Measurements from ENCODE around the gene ITLN1. TPM values are rescaled to one million over a fixed set of nuclear protein-coding genes. Genes with fewer than 3 reads are reported as not detected.
"Not testable (repeated sequence)": the region's sequence is repeated elsewhere in the genome, so short reads cannot be mapped to it uniquely, and the experiment has no call there.

The ITLN1 gene
- total RNA-seq, 2 experiments from 2014 or later: not detected

DNA sequence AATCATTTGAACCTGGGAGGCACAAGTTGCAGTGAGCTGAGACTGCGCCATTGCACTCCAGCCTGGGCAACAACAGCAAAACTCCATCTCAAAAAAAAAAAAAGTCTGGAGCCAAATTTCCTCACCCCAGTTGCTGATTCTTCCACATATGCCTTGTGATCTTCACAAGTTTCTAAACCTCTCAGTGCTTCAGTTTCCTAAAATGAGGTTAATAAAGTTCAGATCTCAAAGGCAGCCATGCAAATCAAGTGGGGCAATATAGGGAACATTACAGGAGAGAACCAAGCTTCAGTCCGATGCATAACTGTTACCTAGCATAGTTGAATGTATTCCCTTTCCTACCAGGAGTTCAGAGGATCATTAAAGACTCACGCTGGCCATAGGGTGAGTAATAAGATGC, 4.8 kb downstream of the ITLN1 start:
- no peak for DNase-seq
- intact Hi-C loops (cut with micrococcal nuclease): no loop called here
- TF ChIP-seq, protein P1, sequence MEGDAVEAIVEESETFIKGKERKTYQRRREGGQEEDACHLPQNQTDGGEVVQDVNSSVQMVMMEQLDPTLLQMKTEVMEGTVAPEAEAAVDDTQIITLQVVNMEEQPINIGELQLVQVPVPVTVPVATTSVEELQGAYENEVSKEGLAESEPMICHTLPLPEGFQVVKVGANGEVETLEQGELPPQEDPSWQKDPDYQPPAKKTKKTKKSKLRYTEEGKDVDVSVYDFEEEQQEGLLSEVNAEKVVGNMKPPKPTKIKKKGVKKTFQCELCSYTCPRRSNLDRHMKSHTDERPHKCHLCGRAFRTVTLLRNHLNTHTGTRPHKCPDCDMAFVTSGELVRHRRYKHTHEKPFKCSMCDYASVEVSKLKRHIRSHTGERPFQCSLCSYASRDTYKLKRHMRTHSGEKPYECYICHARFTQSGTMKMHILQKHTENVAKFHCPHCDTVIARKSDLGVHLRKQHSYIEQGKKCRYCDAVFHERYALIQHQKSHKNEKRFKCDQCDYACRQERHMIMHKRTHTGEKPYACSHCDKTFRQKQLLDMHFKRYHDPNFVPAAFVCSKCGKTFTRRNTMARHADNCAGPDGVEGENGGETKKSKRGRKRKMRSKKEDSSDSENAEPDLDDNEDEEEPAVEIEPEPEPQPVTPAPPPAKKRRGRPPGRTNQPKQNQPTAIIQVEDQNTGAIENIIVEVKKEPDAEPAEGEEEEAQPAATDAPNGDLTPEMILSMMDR (IDR thresholded peaks at IDR 0.05): no peak
- CTCF ChIA-PET: interaction anchor here (0.8 to 8.5 kb wide), 5 partner anchors 10 to 75 kb away, joined by 3 to 104 read pairs (median 5); no protein-coding TSS in a partner anchor
- peaks cover 22% of the 10 kb centered on the region for H3K4me1 Mint-ChIP-seq (ENCODE audit: low read depth)
- ATAC-seq: no peak
- H3K9me3 Mint-ChIP-seq: no peaks in the 10 kb centered on the region
- H3K4me3 Mint-ChIP-seq: no peak overlapping the region
- H3K27ac Mint-ChIP-seq: no peak overlapping the region
- POLR2A ChIA-PET: interaction anchor here (0.9 kb wide), 1 partner anchor 98 kb away, joined by 3 read pairs; no protein-coding TSS in a partner anchor
- no peaks in the 10 kb centered on the region for H3K36me3 Mint-ChIP-seq (ENCODE audit: low read depth)
- H3K27me3 Mint-ChIP-seq: no peaks in the 10 kb centered on the region

DNA sequence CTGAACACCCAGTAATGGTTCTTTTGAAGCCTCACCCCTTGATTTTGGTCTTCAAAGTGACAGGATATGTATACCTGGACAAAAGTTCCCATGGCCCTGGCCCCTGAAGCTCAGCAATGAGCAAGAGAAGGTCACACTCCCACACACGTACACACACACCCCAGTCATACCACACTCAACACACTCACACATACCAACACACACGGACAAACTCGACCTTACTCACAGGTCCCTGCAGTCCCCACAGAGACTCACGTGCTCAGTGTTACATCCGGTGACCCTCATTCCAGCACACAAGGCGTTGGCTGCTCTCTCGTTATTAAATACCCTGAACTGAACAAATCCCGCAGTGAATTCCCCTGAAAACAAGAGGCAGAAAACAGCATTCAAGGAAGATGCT, 5.9 kb downstream of the ITLN1 start:
- H3K4me1 Mint-ChIP-seq (ENCODE audit: low read depth): peaks cover 30% of the 10 kb centered on the region
- peak; percentile 31 for ATAC-seq
- POLR2A ChIA-PET: no interaction called here
- no peaks in the 10 kb centered on the region for H3K27me3 Mint-ChIP-seq
- CTCF ChIA-PET: interaction anchor here (1.5 to 8.5 kb wide), 4 partner anchors 43 to 101 kb away, joined by 3 to 104 read pairs (median 16); no protein-coding TSS in a partner anchor
- no peak overlapping the region for H3K27ac Mint-ChIP-seq
- H3K4me3 Mint-ChIP-seq: no peak overlapping the region
- DNase-seq: peak; percentile 28
- intact Hi-C loops (cut with micrococcal nuclease): no loop called here
- H3K9me3 Mint-ChIP-seq: no peaks in the 10 kb centered on the region
- TF ChIP-seq, protein P1 (IDR thresholded peaks at IDR 0.05): no peak
- H3K36me3 Mint-ChIP-seq (ENCODE audit: low read depth): no peaks in the 10 kb centered on the region

DNA sequence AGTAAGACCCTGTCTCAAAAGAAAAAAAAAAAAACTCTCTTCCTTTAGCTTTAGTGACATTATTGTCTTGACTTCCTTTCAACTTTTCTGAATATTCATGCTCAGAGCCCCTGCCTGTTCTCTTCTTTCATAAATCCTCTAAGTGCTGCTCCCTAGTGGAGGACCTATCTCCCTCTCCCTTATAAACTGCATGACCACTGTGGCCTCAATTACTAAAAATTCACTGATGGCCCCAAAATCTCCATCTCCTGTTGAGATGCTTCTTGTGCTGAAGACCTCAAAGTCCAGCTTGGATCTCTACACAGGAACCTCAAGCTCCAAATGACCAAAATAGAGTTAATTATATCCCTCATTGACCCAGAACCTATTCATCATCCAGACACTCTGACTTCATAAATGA, 7.8 kb downstream of the ITLN1 start:
- peak overlapping the region; percentile 19 for H3K27ac Mint-ChIP-seq

DNA sequence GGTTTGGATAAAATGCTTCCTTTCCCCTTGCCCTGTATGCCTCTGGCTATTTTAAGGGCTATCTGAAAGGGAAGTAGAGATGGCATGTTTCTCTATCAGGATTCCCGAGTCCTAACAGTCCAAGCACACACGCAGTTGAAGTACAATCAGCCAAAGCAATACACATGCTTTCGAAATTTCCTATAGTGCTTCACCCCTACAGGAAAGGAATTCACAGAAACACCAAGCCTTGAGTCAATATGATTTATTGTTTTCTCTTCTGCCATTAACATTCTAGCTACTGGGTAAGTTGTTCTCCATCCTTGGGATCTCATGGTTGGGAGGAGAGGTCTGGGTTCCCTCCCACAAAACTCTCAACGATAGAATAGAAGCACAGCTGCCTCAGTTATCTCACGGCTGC, 8.7 kb downstream of the ITLN1 start:
- ATAC-seq: no peak
- CTCF ChIA-PET: interaction anchor here (1.0 to 8.5 kb wide), 13 partner anchors 9 to 195 kb away, joined by 3 to 104 read pairs (median 7); partner anchors contain the start of genes CD244, ITLN1 and ITLN2
- Mint-ChIP-seq H3K9me3 (no peaks in the 10 kb centered on the region), H3K4me3 (no peak overlapping the region), H3K36me3 (ENCODE audit: low read depth) (no peaks in the 10 kb centered on the region), H3K27me3 (no peaks in the 10 kb centered on the region), H3K4me1 (ENCODE audit: low read depth) (peaks cover 30% of the 10 kb centered on the region), H3K27ac (peak overlapping the region; percentile 9)
- POLR2A ChIA-PET: interaction anchor here (1.6 kb wide), 1 partner anchor 39 kb away, joined by 10 read pairs; no protein-coding TSS in a partner anchor
- no peak for DNase-seq
- intact Hi-C loops (cut with micrococcal nuclease): no loop called here
- TF ChIP-seq, protein P1 (IDR thresholded peaks at IDR 0.05): no peak

More for the DNA sequence above, 7.8 kb downstream of the ITLN1 start:
- no peaks in the 10 kb centered on the region for H3K27me3 Mint-ChIP-seq
- ATAC-seq: peak; percentile 80
- TF ChIP-seq, protein P1 (IDR thresholded peaks at IDR 0.05): peak; percentile 60
- H3K4me3 Mint-ChIP-seq: no peak overlapping the region
- peak; percentile 28 for DNase-seq
- CTCF ChIA-PET: interaction anchor here (0.8 to 8.5 kb wide), 26 partner anchors 8 to 195 kb away, joined by 3 to 104 read pairs (median 6); partner anchors contain the start of genes CD244, ITLN1 and ITLN2
- POLR2A ChIA-PET: interaction anchor here (1.6 kb wide), 1 partner anchor 40 kb away, joined by 10 read pairs; no protein-coding TSS in a partner anchor
- intact Hi-C loops (cut with micrococcal nuclease): loop anchor here (1.0 kb wide), 1 partner anchor 42 kb away; no protein-coding TSS in a partner anchor
- H3K36me3 Mint-ChIP-seq (ENCODE audit: low read depth): no peaks in the 10 kb centered on the region
- peaks cover 30% of the 10 kb centered on the region for H3K4me1 Mint-ChIP-seq (ENCODE audit: low read depth)
- no peaks in the 10 kb centered on the region for H3K9me3 Mint-ChIP-seq

DNA sequence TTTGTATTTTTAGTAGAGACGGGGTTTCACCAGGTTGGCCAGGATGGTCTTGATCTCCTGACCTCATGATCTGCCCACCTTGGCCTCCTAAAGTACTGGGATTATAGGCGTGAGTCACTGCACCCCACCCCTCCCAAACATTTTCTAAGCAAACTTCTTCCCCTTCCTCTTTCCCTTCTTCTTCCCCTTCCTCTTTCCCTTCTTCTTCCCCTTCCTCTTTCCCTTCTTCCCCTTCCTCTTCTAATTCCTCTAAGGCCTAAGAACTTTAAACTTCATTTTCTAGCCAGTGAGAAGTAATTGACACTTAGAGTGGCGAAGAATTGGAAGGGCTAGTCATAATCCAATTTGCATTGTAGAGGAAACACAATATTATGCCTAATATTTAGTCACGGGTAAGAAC, 9.4 kb downstream of the ITLN1 start:
- H3K4me3 Mint-ChIP-seq; CTCF ChIA-PET; H3K9me3 Mint-ChIP-seq; ATAC-seq; H3K27me3 Mint-ChIP-seq; DNase-seq; H3K36me3 Mint-ChIP-seq (ENCODE audit: low read depth); intact Hi-C loops (cut with micrococcal nuclease): not testable (repeated sequence)
- POLR2A ChIA-PET: interaction anchor here (1.5 kb wide), 1 partner anchor 13 kb away, joined by 3 read pairs; the partner anchor contains the start of gene CD244
- H3K27ac Mint-ChIP-seq: peak overlapping the region; percentile 40
- H3K4me1 Mint-ChIP-seq (ENCODE audit: low read depth): peaks cover 30% of the 10 kb centered on the region

Measured in activated CD8-positive, alpha-beta T cell treated with anti-CD3 and anti-CD28 coated beads for 36 hours (primary cell).